ENCODE measurements around the gene TSNAXIP1. TPM values are rescaled to one million over a fixed set of nuclear protein-coding genes. Genes with fewer than 3 reads are reported as not detected.
A peak's percentile ranks its signal among the peaks of the same experiment; 100 is the strongest.

Gene TSNAXIP1
- total and polyA plus RNA-seq, 12 donors, result 0.15 to 1.2 (median 0.56) TPM

DNA sequence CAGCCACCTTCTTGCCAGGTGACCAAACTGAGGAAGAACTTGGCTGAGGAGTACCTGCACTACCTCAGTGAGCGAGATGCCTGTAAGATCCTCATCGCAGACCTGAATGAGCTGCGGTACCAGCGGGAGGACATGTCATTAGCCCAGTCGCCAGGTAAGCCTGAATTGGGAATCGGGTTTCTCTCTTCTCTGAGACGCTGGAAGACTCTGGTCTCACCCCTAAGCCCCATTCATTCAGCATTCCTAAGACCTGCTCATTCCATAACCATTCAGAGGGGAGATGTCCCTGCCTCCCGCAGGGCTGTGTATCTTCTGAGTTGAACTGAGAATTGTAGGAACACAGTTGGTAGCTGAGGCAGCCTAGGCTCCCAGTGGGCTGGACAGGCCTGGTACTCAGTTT, 18.4 kb downstream of the TSNAXIP1 start:
- Histone ChIP-seq H3K27me3 (no peaks in the 10 kb centered on the region), H3K9me3 (no peaks in the 10 kb centered on the region), H3K4me3 (no peak overlapping the region), H3K4me1 (peaks cover 0 to 4% (median 0%) of the 10 kb centered on the region in 9 donors), H3K36me3 (peaks cover 0 to 42% (median 10%) of the 10 kb centered on the region in 9 donors), H3K27ac (no peak overlapping the region)
- no peak for TF ChIP-seq CTCF (IDR thresholded peaks at IDR 0.05)
- WGBS, 2 donors, result 87 to 92% methylated on average over 8 of the region's 8 CpGs
- intact Hi-C loops (cut with DNase I), result loop anchor here in 3 of 10 donors (5.0 to 10.0 kb wide), 3 partner anchors 97 to 210 kb away; no protein-coding TSS in a partner anchor
- ATAC-seq (no peak), DNase-seq (no peak)

DNA sequence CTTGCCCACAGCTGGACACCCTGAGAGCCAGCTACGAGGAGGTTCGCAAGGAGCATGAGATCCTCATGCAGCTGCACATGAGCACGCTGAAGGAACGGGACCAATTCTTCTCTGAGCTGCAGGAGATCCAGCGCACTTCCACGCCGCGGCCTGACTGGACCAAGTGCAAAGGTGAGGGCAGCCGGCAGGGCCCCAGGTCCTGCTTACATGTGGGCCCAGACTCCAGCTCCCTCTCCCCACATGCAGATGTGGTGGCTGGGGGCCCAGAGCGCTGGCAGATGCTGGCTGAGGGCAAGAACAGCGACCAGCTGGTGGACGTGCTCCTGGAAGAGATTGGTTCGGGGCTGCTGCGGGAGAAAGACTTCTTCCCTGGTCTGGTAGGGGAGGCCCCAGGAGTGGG, 19.2 kb downstream of the TSNAXIP1 start:
- no peak overlapping the region for H3K4me3 ChIP-seq
- ATAC-seq, result no peak
- no peak overlapping the region for H3K27ac ChIP-seq
- H3K27me3 ChIP-seq, result no peaks in the 10 kb centered on the region
- DNase-seq, result no peak
- H3K9me3 ChIP-seq, result no peaks in the 10 kb centered on the region
- intact Hi-C loops (cut with DNase I), result loop anchor here in 3 of 10 donors (5.0 to 10.0 kb wide), 3 partner anchors 96 to 209 kb away; no protein-coding TSS in a partner anchor
- H3K36me3 ChIP-seq, result peaks cover 0 to 50% (median 10%) of the 10 kb centered on the region in 9 donors
- H3K4me1 ChIP-seq, result peaks cover 0 to 6% (median 0%) of the 10 kb centered on the region in 9 donors
- TF ChIP-seq CTCF (IDR thresholded peaks at IDR 0.05), result no peak
- 94 to 96% methylated on average over 14 of the region's 14 CpGs for WGBS, 2 donors

GRCh38 chr16:67828651-67829050, 22.0 kb downstream of the TSNAXIP1 start:
- no peak for ATAC-seq
- Histone ChIP-seq H3K27ac (no peak overlapping the region), H3K4me1 (peaks cover 0 to 21% (median 9%) of the 10 kb centered on the region in 9 donors), H3K4me3 (no peak overlapping the region), H3K9me3 (no peaks in the 10 kb centered on the region), H3K27me3 (no peaks in the 10 kb centered on the region), H3K36me3 (peaks cover 0 to 63% (median 12%) of the 10 kb centered on the region in 9 donors)
- intact Hi-C loops (cut with DNase I), result loop anchor here in 3 of 10 donors (5.0 to 10.0 kb wide), 3 partner anchors 94 to 206 kb away; no protein-coding TSS in a partner anchor
- no peak for DNase-seq
- 95% methylated on average over 4 of the region's 4 CpGs for WGBS, 2 donors
- TF ChIP-seq CTCF (IDR thresholded peaks at IDR 0.05), result no peak

- Histone ChIP-seq H3K4me3 (peak overlapping the region; percentile 52 to 84 (median 79)), H3K36me3 (peaks cover 0 to 44% (median 12%) of the 10 kb centered on the region in 9 donors), H3K27ac (peak overlapping the region in 9 of 10 donors; percentile 36 to 88 (median 70)), H3K4me1 (peaks cover 3 to 26% (median 14%) of the 10 kb centered on the region in 9 donors), H3K9me3 (no peaks in the 10 kb centered on the region), H3K27me3 (no peaks in the 10 kb centered on the region)
- peak in 6 of 8 donors; percentile 2 to 21 (median 5) for ATAC-seq
- intact Hi-C loops (cut with DNase I), result loop anchor here in 2 of 10 donors (5.0 kb wide), 2 partner anchors 84 to 94 kb away; no protein-coding TSS in a partner anchor
- WGBS, 2 donors, result 1 to 2% methylated on average over 3 of the region's 3 CpGs
- TF ChIP-seq CTCF (IDR thresholded peaks at IDR 0.05), result no peak
- DNase-seq, result no peak
Measured at GRCh38 chr16:67833030-67833414, 26.3 kb downstream of the TSNAXIP1 start.
